Measurements from ENCODE around the gene FNTB. TPM values are rescaled to one million over a fixed set of nuclear protein-coding genes. Genes with fewer than 3 reads are reported as not detected.

FNTB gene
- total and polyA plus RNA-seq, 9 of the 15 experiments (the other 6 are each of a cell fraction or from before 2014, with no cell fraction given), result 6.9 to 23.2 (median 12.2) TPM

GRCh38 chr14:64946310-64947045 is 40.2 kb upstream of the FNTB start (continued):
- TF ChIP-seq CREB3 (tag; conservative IDR thresholded peaks at IDR 0.05; ENCODE audit: low read depth) (no peak), PKNOX1 (IDR thresholded peaks at IDR 0.05) (peak; percentile 80), RFX7 (CRISPR knock-in tag; IDR thresholded peaks at IDR 0.05) (no peak), EP400 (IDR thresholded peaks at IDR 0.05) (no peak), HDAC8 (tag; IDR thresholded peaks at IDR 0.05) (no peak), ETV1 (tag; conservative IDR thresholded peaks at IDR 0.05; ENCODE audit: low read depth) (peak; percentile 50; the same call in 1 of the 2 replicates), PTBP1 (IDR thresholded peaks at IDR 0.05; ENCODE audit: low read depth, low read length) (no peak), MEIS2 (IDR thresholded peaks at IDR 0.05; ENCODE audit: partially characterized antibody) (peak; percentile 83), ZNF212 (CRISPR knock-in tag; IDR thresholded peaks at IDR 0.05) (no peak), GTF3C2 (IDR thresholded peaks at IDR 0.05; ENCODE audit: borderline replicate concordance, extremely low read depth, insufficient read length) (no peak), ATF7 (IDR thresholded peaks at IDR 0.05) (no peak)

All from K562 (cell line).